ENCODE measurements around the gene SIX5. TPM values are rescaled to one million over a fixed set of nuclear protein-coding genes. Genes with fewer than 3 reads are reported as not detected.

SIX5 gene
- total RNA-seq, 1 experiment from 2014 or later: 23.6 TPM

- POLR2A ChIA-PET (ENCODE audit: low non-redundant PET): no interaction called here
- Histone ChIP-seq H3K27me3 (replicated peaks; ENCODE audit: insufficient read depth, low read depth, low read length, poor library complexity) (no peaks in the 10 kb centered on the region), H3K27ac (ENCODE audit: low read depth, low read length, poor library complexity, severe bottlenecking) (no peak overlapping the region), H3K4me3 (ENCODE audit: low read depth, low read length, poor library complexity, severe bottlenecking) (no peak overlapping the region), H3K9me3 (ENCODE audit: low read depth, low read length, poor library complexity, severe bottlenecking) (no peaks in the 10 kb centered on the region), H3K4me1 (ENCODE audit: insufficient read depth, low read length, poor library complexity, severe bottlenecking) (no peaks in the 10 kb centered on the region), H3K36me3 (ENCODE audit: insufficient read depth, low read length, poor library complexity, severe bottlenecking) (peaks cover 7% of the 10 kb centered on the region)
- intact Hi-C loops (cut with micrococcal nuclease; ENCODE audit: unreplicated experiment): no loop called here
- BruUV-seq (replicated peaks): no TSS peak
- no peak for TF ChIP-seq CTCF (conservative IDR thresholded peaks at IDR 0.05; ENCODE audit: low read depth, low read length)
- no peak for TF ChIP-seq EZH2 (IDR thresholded peaks at IDR 0.05; ENCODE audit: borderline replicate concordance, low read depth, low read length, poor library complexity, severe bottlenecking)
- DNase-seq (ENCODE audit: low spot score): no peak
- CTCF ChIA-PET: interaction anchor here (0.6 to 1.1 kb wide), 17 partner anchors 11 to 1033 kb away, joined by 3 to 17 read pairs (median 8); partner anchors contain the start of genes DMWD and SYMPK
Observed at GRCh38 chr19:45816236-45817009, 47.4 kb upstream of the SIX5 start.

GRCh38 chr19:45815481-45816216, 46.6 kb upstream of the SIX5 start:
- CTCF ChIA-PET: no interaction called here
- peaks cover 4% of the 10 kb centered on the region for H3K36me3 ChIP-seq (ENCODE audit: insufficient read depth, low read length, poor library complexity, severe bottlenecking)
- H3K27ac ChIP-seq (ENCODE audit: low read depth, low read length, poor library complexity, severe bottlenecking): no peak overlapping the region
- TF ChIP-seq CTCF (conservative IDR thresholded peaks at IDR 0.05; ENCODE audit: low read depth, low read length): no peak
- TF ChIP-seq EZH2 (IDR thresholded peaks at IDR 0.05; ENCODE audit: borderline replicate concordance, low read depth, low read length, poor library complexity, severe bottlenecking): no peak
- POLR2A ChIA-PET (ENCODE audit: low non-redundant PET): no interaction called here
- no peaks in the 10 kb centered on the region for H3K9me3 ChIP-seq (ENCODE audit: low read depth, low read length, poor library complexity, severe bottlenecking)
- H3K27me3 ChIP-seq (replicated peaks; ENCODE audit: insufficient read depth, low read depth, low read length, poor library complexity): no peaks in the 10 kb centered on the region
- no peak for DNase-seq (ENCODE audit: low spot score)
- no peaks in the 10 kb centered on the region for H3K4me1 ChIP-seq (ENCODE audit: insufficient read depth, low read length, poor library complexity, severe bottlenecking)
- no TSS peak for BruUV-seq (replicated peaks)
- intact Hi-C loops (cut with micrococcal nuclease; ENCODE audit: unreplicated experiment): no loop called here
- no peak overlapping the region for H3K4me3 ChIP-seq (ENCODE audit: low read depth, low read length, poor library complexity, severe bottlenecking)

- no peak for DNase-seq (ENCODE audit: low spot score)
- BruUV-seq (replicated peaks): no TSS peak
- H3K4me1 ChIP-seq (ENCODE audit: insufficient read depth, low read length, poor library complexity, severe bottlenecking): peaks cover 4% of the 10 kb centered on the region
- peaks cover 2% of the 10 kb centered on the region for H3K36me3 ChIP-seq (ENCODE audit: insufficient read depth, low read length, poor library complexity, severe bottlenecking)
- no peak for TF ChIP-seq CTCF (conservative IDR thresholded peaks at IDR 0.05; ENCODE audit: low read depth, low read length)
- TF ChIP-seq EZH2 (IDR thresholded peaks at IDR 0.05; ENCODE audit: borderline replicate concordance, low read depth, low read length, poor library complexity, severe bottlenecking): no peak
- intact Hi-C loops (cut with micrococcal nuclease; ENCODE audit: unreplicated experiment): no loop called here
- no peak within 1 kb of the TSS for H3K27ac ChIP-seq (ENCODE audit: low read depth, low read length, poor library complexity, severe bottlenecking)
- H3K9me3 ChIP-seq (ENCODE audit: low read depth, low read length, poor library complexity, severe bottlenecking): no peaks in the 10 kb centered on the region
- H3K27me3 ChIP-seq (replicated peaks; ENCODE audit: insufficient read depth, low read depth, low read length, poor library complexity): no peaks in the 10 kb centered on the region
- no peak within 1 kb of the TSS for H3K4me3 ChIP-seq (ENCODE audit: low read depth, low read length, poor library complexity, severe bottlenecking)
- POLR2A ChIA-PET (ENCODE audit: low non-redundant PET): no interaction called here
- CTCF ChIA-PET: interaction anchor here (1.0 kb wide), 1 partner anchor 262 kb away, joined by 3 read pairs; no protein-coding TSS in a partner anchor
Observed at GRCh38 chr19:45814851-45815480, 45.9 kb upstream of the SIX5 start, which contains the start of gene RSPH6A. Gene RSPH6A (minus strand): TSS chr19:45815308. CDS start chr19:45815176, 132 bp downstream.

Measured in A673 (cell line).